CD4-positive, alpha-beta T cell treated with Interleukin-15 for 1 hour (primary cell): ENCODE measurements around the gene PRR13.
"Not testable (repeated sequence)": the region's sequence is repeated elsewhere in the genome, so short reads cannot be mapped to it uniquely, and the experiment has no call there.

Experiments used
- DNase-seq: peaks from one replicate; pipeline ENCODE4 v3.0.0-alpha.2; 2020

PRR13 gene

GRCh38 chr12:53474077-53474476 lies 32.5 kb downstream of the PRR13 start:
- DNase-seq: no peak

- no peak for DNase-seq
These were observed 33.3 kb downstream of the PRR13 start for GRCh38 chr12:53474819-53475218.

- no peak for DNase-seq
These were observed 35.3 kb downstream of the PRR13 start for GRCh38 chr12:53476769-53477209.

- DNase-seq: no peak
These were observed 37.3 kb downstream of the PRR13 start for GRCh38 chr12:53478865-53479264.

GRCh38 chr12:53479331-53479730 lies 37.8 kb downstream of the PRR13 start:
- DNase-seq: no peak

- no peak for DNase-seq
These were observed 39.2 kb downstream of the PRR13 start for GRCh38 chr12:53480491-53481442.

- not testable (repeated sequence) for DNase-seq
These were observed 39.9 kb downstream of the PRR13 start for GRCh38 chr12:53481458-53481857.

GRCh38 chr12:53481939-53482586 lies 40.5 kb downstream of the PRR13 start:
- no peak for DNase-seq

- no peak for DNase-seq
These were observed 41.2 kb downstream of the PRR13 start for GRCh38 chr12:53482626-53483168.

- no peak for DNase-seq
These were observed 41.9 kb downstream of the PRR13 start for GRCh38 chr12:53483225-53483978.

GRCh38 chr12:53483979-53484377 lies 42.4 kb downstream of the PRR13 start:
- DNase-seq: no peak

- no peak for DNase-seq
These were observed 43.4 kb downstream of the PRR13 start for GRCh38 chr12:53484686-53485575.

- DNase-seq: no peak
These were observed 44.6 kb downstream of the PRR13 start for GRCh38 chr12:53485955-53486735.

- DNase-seq: no peak
These were observed 45.4 kb downstream of the PRR13 start for GRCh38 chr12:53486736-53487487.

GRCh38 chr12:53489242-53489864 lies 47.8 kb downstream of the PRR13 start:
- DNase-seq: no peak

GRCh38 chr12:53492188-53492587 lies 50.7 kb downstream of the PRR13 start:
- no peak for DNase-seq

- DNase-seq: peak; percentile 91
These were observed 51.5 kb downstream of the PRR13 start for GRCh38 chr12:53492830-53493609.

- DNase-seq: no peak
These were observed 52.3 kb downstream of the PRR13 start for GRCh38 chr12:53493610-53494391.
